Left lobe of liver (tissue), 2 donors: ENCODE data around the gene SIRT7. TPM values are rescaled to one million over a fixed set of nuclear protein-coding genes. Genes with fewer than 3 reads are reported as not detected.

ENCODE experiments used
- ATAC-seq: fragments of 200-7000 bp; cut with Tn5 transposase; one replicate; pipeline ENCODE4 v1.9.1; 2020; ENCODE audit warnings: mild to moderate bottlenecking, moderate library complexity
- DNase-seq: peaks from one replicate; pipeline ENCODE4 v3.0.0-alpha.2; 2020; ENCODE audit warnings: low spot score
- total RNA-seq: library from RNA; stranded (reverse); gene quantifications from one replicate; pipeline ENCODE4 v1.2.1, GENCODE V29; 2021
- donor health status: DM: no; HTN: no; CAD: no; lungs with moderate emphysema.
- donor health status: DM: no; HTN: yes; CAD: no.

The SIRT7 gene
- total RNA-seq, 1 donor from 2014 or later: 18.0 TPM

GRCh38 chr17:81867170-81867990 is 50.6 kb downstream of the SIRT7 start:
- ATAC-seq: peak; percentile 19

GRCh38 chr17:81866440-81867169 is 51.4 kb downstream of the SIRT7 start:
- ATAC-seq (no peak), DNase-seq (peak; percentile 61)

More at GRCh38 chr17:81867170-81867990, 50.6 kb downstream of the SIRT7 start:
- DNase-seq: no peak

- peak; percentile 99 for DNase-seq
- ATAC-seq: peak; percentile 51
These were observed 52.1 kb downstream of the SIRT7 start for GRCh38 chr17:81865733-81866439.

- ATAC-seq (no peak), DNase-seq (no peak)
These were observed 52.6 kb downstream of the SIRT7 start for GRCh38 chr17:81865358-81865732.

GRCh38 chr17:81863833-81864768 is 53.9 kb downstream of the SIRT7 start:
- DNase-seq (peak; percentile 59), ATAC-seq (no peak)

- peak; percentile 55 for DNase-seq
- no peak for ATAC-seq
These were observed 54.8 kb downstream of the SIRT7 start for GRCh38 chr17:81863123-81863675.

Other genes with a start within 250 kb of the SIRT7 start
- 5.1 TPM for gene ARL16, start 234.4 kb downstream of the SIRT7 start, total RNA-seq
- 40.3 TPM for gene HGS, start 234.2 kb downstream of the SIRT7 start, total RNA-seq
- gene MRPL12, start 214.8 kb downstream of the SIRT7 start, total RNA-seq: 75.7 TPM
- gene SLC25A10, start 205.9 kb downstream of the SIRT7 start, total RNA-seq: 105 TPM
- 109 TPM for gene GCGR, start 114.0 kb downstream of the SIRT7 start, total RNA-seq
- gene MCRIP1, start 84.9 kb downstream of the SIRT7 start, total RNA-seq: 17.9 TPM
- gene PPP1R27, start 83.1 kb downstream of the SIRT7 start, total RNA-seq: not detected
- gene P4HB, start 57.6 kb downstream of the SIRT7 start, total RNA-seq: 1,392 TPM
- gene ARHGDIA, start 46.8 kb downstream of the SIRT7 start, total RNA-seq: 109 TPM
- gene ALYREF, start 26.6 kb downstream of the SIRT7 start, total RNA-seq: 14.5 TPM
- 95.7 TPM for gene ANAPC11, start 26.5 kb downstream of the SIRT7 start, total RNA-seq
- 0.13 TPM for gene NPB, start 15.9 kb downstream of the SIRT7 start, total RNA-seq
- 113 TPM for gene PCYT2, start 6.8 kb downstream of the SIRT7 start, total RNA-seq
- gene MAFG, start 9.6 kb upstream of the SIRT7 start, total RNA-seq: 12.6 TPM
- 5.2 TPM for gene PYCR1, start 19.1 kb upstream of the SIRT7 start, total RNA-seq
- not detected for gene MYADML2, start 29.1 kb upstream of the SIRT7 start, total RNA-seq
- gene NOTUM, start 43.0 kb upstream of the SIRT7 start, total RNA-seq: 4.2 TPM
- 62.9 TPM for gene ASPSCR1, start 59.5 kb upstream of the SIRT7 start, total RNA-seq
- gene CENPX, start 104.7 kb upstream of the SIRT7 start, total RNA-seq: 60.0 TPM
- gene LRRC45, start 105.1 kb upstream of the SIRT7 start, total RNA-seq: 19.4 TPM
- 8.7 TPM for gene RAC3, start 113.5 kb upstream of the SIRT7 start, total RNA-seq
- 1,477 TPM for gene DCXR, start 119.5 kb upstream of the SIRT7 start, total RNA-seq
- gene RFNG, start 133.6 kb upstream of the SIRT7 start, total RNA-seq: 45.8 TPM
- 84.1 TPM for gene GPS1, start 133.7 kb upstream of the SIRT7 start, total RNA-seq
- gene DUS1L, start 147.6 kb upstream of the SIRT7 start, total RNA-seq: 121 TPM
- 267 TPM for gene FASN, start 180.1 kb upstream of the SIRT7 start, total RNA-seq